RWPE2 (cell line): Measurements from ENCODE around the gene AKAP6.
A peak's percentile ranks its signal among the peaks of the same experiment; 100 is the strongest.

ENCODE experiments used
- ATAC-seq: fragments of 200-7000 bp; cut with Tn5 transposase; 3 replicates; pipeline ENCODE4 v1.9.1; 2021; ENCODE audit warnings: low read depth
- DNase-seq: peaks from one replicate; pipeline ENCODE4 v3.0.0-alpha.2; 2020; ENCODE audit warnings: low spot score
- H3K27ac ChIP-seq: fragments of 450-650 bp; 2 replicates; pipeline ENCODE4 v1.5.1; 2017; ENCODE audit warnings: mild to moderate bottlenecking; ENCODE audit not compliant: poor library complexity, severe bottlenecking
- H3K27me3 ChIP-seq: fragments of 250-450 bp; sonication (Bioruptor Pico); 2 replicates; pipeline ENCODE4 v1.5.1; 2021; ENCODE audit warnings: mild to moderate bottlenecking, moderate library complexity; ENCODE audit not compliant: insufficient read depth, poor library complexity, severe bottlenecking
- H3K36me3 ChIP-seq: fragments of 250-450 bp; sonication (Bioruptor Pico); 2 replicates; pipeline ENCODE4 v1.5.1; 2020; ENCODE audit warnings: low read depth, mild to moderate bottlenecking, moderate library complexity
- H3K4me1 ChIP-seq: fragments of 250-450 bp; sonication (Bioruptor Pico); 2 replicates; pipeline ENCODE4 v1.5.1; 2021; ENCODE audit warnings: mild to moderate bottlenecking, moderate library complexity; ENCODE audit not compliant: insufficient read depth, poor library complexity, severe bottlenecking
- H3K4me3 ChIP-seq: fragments of 250-450 bp; sonication (Bioruptor Pico); 2 replicates; pipeline ENCODE4 v1.5.1; 2021; ENCODE audit warnings: mild to moderate bottlenecking, moderate library complexity; ENCODE audit not compliant: severe bottlenecking
- H3K9me3 ChIP-seq: fragments of 250-450 bp; sonication (Bioruptor Pico); 2 replicates; pipeline ENCODE4 v1.5.1; 2021; ENCODE audit warnings: mild to moderate bottlenecking, moderate library complexity; ENCODE audit not compliant: severe bottlenecking
- TF ChIP-seq, protein P1 (sequence below): fragments of 450-650 bp; IDR thresholded peaks from one replicate; pipeline ENCODE4 v1.5.1; 2017; ENCODE audit warnings: mild to moderate bottlenecking, moderate library complexity; ENCODE audit not compliant: poor library complexity, severe bottlenecking

Gene AKAP6

DNA sequence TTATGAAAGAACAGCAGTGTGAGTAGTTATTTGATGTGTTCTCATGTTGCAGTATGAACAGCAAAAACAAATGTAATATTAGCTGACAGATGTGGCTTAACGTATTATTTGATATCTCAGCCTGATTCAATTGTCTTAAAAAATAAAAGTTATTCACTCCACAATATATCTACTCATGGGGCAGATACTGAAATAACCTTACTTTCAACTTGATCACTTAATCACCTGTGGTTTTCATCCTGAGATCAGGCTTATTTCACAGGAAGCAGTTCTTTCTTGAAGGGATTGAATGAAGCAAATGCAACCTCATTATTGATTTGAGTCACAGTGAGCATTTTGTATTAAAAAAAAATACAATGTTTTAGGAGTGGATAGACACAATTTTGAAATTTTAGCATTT, 90.3 kb downstream of the AKAP6 start:
- DNase-seq: no peak
- Histone ChIP-seq H3K4me1 (peaks cover 36% of the 10 kb centered on the region), H3K9me3 (no peaks in the 10 kb centered on the region), H3K4me3 (no peak overlapping the region), H3K27me3 (no peaks in the 10 kb centered on the region), H3K36me3 (no peaks in the 10 kb centered on the region), H3K27ac (peak overlapping the region; percentile 48)
- TF ChIP-seq, protein P1, sequence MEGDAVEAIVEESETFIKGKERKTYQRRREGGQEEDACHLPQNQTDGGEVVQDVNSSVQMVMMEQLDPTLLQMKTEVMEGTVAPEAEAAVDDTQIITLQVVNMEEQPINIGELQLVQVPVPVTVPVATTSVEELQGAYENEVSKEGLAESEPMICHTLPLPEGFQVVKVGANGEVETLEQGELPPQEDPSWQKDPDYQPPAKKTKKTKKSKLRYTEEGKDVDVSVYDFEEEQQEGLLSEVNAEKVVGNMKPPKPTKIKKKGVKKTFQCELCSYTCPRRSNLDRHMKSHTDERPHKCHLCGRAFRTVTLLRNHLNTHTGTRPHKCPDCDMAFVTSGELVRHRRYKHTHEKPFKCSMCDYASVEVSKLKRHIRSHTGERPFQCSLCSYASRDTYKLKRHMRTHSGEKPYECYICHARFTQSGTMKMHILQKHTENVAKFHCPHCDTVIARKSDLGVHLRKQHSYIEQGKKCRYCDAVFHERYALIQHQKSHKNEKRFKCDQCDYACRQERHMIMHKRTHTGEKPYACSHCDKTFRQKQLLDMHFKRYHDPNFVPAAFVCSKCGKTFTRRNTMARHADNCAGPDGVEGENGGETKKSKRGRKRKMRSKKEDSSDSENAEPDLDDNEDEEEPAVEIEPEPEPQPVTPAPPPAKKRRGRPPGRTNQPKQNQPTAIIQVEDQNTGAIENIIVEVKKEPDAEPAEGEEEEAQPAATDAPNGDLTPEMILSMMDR: no peak
- ATAC-seq: no peak

DNA sequence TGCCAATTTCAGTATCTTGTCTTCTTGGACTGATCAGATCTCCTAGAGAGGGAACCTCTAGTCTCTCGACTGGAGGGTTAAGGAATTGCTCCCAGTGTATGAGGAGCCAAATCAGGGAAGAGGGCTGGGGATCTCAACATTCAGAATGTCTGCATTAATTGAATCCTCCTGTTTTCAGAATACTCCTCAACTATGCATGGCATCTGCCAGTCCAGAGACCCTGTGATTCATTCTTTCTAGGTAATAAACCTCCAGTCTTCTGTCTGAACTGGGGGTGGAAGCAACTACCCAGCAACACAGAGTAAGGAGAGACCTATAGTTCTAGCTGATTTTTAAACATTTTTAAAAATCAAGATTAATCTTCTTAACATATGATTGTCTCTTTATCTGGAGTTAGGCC, 92.7 kb downstream of the AKAP6 start:
- TF ChIP-seq, protein P1: no peak
- no peaks in the 10 kb centered on the region for H3K9me3 ChIP-seq
- no peak overlapping the region for H3K4me3 ChIP-seq
- DNase-seq: no peak
- ATAC-seq: no peak
- H3K4me1 ChIP-seq: peaks cover 25% of the 10 kb centered on the region
- no peak overlapping the region for H3K27ac ChIP-seq
- no peaks in the 10 kb centered on the region for H3K36me3 ChIP-seq
- H3K27me3 ChIP-seq: no peaks in the 10 kb centered on the region

DNA sequence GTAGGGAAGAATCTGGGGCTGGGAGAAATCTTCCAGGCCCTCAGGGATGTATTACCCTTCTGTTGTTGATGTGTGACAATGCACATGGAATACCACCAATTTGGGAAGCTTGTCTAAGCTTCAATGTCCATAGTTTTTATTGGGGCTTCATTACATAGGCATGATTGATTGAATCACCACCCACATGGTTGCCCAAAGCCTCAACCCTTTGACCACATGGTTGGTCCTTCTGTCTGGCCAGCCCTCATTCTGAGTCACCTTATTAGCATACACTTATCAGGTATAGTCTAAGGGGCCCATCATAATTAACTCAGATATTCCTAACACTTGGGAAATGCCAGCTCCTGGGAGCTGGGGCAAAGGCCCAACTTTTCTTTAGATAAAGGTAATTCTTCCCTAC, 93.3 kb downstream of the AKAP6 start:
- Histone ChIP-seq H3K4me3 (no peak overlapping the region), H3K36me3 (no peaks in the 10 kb centered on the region), H3K4me1 (peaks cover 21% of the 10 kb centered on the region), H3K9me3 (no peaks in the 10 kb centered on the region), H3K27ac (no peak overlapping the region), H3K27me3 (no peaks in the 10 kb centered on the region)
- TF ChIP-seq, protein P1: no peak
- DNase-seq (no peak), ATAC-seq (no peak)

DNA sequence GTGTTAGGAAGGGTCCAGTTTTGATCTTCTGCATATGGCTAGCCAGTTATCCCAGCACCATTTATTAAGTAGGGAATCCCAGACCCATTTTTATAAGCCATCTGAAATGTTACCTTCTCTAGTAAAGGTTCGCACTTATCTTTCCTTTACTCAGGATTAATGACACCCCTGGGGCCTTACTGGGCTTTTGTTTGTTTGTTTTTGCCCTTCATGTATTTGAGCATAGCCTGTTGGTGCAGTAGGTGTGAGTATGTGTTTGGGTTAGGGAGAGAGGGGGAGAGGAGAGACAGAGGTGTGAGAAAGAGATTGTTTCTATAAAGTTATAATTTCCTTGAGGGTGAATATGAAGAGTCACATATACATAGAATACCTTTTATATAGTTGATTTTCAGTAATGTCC, 96.9 kb downstream of the AKAP6 start:
- DNase-seq (no peak), ATAC-seq (no peak)
- Histone ChIP-seq H3K4me1 (no peaks in the 10 kb centered on the region), H3K27me3 (no peaks in the 10 kb centered on the region), H3K27ac (no peak overlapping the region), H3K9me3 (no peaks in the 10 kb centered on the region), H3K4me3 (no peak overlapping the region), H3K36me3 (no peaks in the 10 kb centered on the region)
- TF ChIP-seq, protein P1: no peak

DNA sequence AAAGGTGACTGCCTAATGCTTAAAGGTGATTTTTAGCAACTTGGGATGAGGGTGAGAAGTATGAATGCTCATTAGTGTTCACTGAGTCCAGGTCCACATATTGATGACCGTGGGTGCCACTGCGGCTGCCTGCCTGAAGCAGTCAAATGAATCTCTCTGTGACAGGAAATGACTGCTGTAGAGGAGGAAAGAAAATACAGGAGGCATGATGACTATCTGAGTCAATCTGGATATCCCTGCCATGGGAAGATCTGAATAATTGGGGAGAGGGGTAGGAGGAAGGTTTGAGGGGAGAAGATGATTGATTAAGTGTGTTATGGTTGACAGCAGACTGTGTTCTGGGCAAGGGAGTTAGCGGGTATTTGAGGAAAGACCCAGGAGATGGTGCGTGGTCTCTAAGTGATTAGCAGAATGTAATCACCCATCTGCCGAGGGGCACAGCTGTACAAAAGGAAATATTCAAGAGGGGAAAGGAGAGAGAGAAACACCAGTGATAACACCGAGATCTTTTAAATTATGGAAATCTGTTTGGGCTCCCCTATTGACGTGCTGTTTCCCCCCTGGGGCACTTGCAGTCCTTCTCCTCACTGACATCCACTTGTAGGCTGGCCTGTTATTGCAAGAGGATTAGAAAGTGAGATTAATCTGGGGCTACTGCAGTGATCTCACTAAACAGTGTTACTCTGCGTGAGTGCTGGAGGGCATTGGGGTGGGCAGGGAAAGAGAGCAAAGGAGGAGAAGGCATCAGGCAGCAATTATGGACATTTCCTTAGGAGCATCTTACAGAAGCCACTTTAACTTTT, 97.7 kb downstream of the AKAP6 start:
- no peaks in the 10 kb centered on the region for H3K27me3 ChIP-seq
- TF ChIP-seq, protein P1: no peak
- ATAC-seq (no peak), DNase-seq (no peak)
- no peak overlapping the region for H3K27ac ChIP-seq
- H3K4me1 ChIP-seq: no peaks in the 10 kb centered on the region
- H3K36me3 ChIP-seq: no peaks in the 10 kb centered on the region
- H3K4me3 ChIP-seq: no peak overlapping the region
- H3K9me3 ChIP-seq: no peaks in the 10 kb centered on the region
